LHCN-M2 (cell line): Measurements from ENCODE around the gene COL4A1. TPM values are rescaled to one million over a fixed set of nuclear protein-coding genes. Genes with fewer than 3 reads are reported as not detected.

ENCODE experiments used
- DNase-seq: peaks from one replicate; pipeline ENCODE4 v3.0.0-alpha.2; 2012; ENCODE audit warnings: low read depth
- total RNA-seq: library from RNA; depleted of rRNA; stranded (reverse); fragments of >200 nt; gene quantifications from 2 replicates; pipeline ENCODE4 v1.2.3, GENCODE V29; 2014

Gene COL4A1
- total RNA-seq, 1 experiment from 2014 or later: 68.5 TPM

DNA sequence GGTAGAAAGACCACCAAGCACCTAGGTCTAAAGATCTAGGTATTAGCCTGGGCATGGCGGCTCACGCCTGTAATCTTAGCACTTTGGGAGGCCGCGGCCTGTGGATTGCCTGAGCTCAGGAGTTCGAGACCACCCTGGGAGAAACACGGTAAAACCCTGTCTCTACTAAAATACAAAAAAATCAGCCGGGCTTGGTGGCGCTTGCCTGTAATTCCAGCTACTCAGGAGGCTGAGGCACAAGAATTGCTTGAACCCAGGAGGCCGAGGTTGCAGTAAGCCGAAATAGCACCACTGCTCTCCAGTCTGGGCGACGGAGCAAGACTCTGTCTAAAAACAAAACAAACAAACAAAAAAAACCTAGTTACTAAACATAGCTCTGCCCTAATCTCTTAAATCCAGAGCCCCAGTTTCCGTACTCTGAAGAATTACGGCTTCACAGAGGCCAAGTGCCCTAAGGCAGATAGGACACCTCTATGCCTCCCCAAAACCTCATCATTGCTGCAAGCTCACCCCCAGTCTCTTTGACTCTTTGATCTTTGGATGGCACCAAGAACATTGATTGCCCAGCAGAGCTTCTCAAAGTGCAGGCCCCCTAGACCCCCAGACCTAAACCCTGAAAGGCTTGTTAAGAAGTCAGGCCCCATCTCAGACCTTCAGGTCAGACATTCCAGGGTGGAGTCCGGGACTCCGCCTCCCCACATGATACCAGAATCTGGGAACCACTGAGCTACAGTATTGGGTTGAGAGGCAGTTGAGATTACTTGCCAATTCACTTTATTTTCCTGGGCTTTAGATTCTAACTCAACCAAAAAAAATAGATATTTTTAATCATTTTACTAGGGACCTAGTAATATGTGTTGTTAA lies 2.9 kb upstream of the COL4A1 start:
- DNase-seq: no peak

DNA sequence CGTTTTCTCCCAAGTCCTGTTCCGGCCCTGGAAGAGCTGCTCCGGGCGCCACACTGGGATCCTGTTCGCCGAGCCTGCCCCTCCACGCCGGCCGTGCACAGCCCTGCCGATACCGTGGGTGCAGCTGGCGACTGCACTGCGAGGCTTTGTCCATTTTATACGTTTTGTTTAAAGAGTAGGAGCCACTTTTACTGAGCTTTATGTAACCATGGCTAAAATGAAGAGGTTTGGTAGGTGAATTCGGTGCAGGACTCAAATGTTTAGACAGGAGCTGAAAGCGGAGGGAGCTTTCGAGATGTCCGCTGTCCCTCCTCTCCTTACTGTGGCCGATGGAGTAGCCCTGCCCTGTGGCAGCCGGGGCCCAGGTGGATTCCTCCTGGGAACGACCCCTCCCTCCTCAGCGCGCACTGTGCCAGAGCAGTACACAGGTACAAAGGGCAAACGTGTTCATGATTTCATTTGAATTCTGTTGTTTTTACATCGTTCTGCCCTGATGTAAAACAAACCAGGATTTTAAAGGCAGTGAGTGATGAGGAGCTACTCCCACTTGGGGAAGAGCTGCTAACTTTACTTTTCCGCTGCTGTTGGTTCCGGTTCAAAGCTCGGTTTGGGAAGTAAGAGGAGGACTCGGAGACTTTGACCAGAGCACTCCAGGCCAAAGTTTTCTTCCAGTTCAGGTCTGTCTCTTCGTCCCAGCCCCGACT lies 1.9 kb upstream of the COL4A1 start:
- no peak for DNase-seq

DNA sequence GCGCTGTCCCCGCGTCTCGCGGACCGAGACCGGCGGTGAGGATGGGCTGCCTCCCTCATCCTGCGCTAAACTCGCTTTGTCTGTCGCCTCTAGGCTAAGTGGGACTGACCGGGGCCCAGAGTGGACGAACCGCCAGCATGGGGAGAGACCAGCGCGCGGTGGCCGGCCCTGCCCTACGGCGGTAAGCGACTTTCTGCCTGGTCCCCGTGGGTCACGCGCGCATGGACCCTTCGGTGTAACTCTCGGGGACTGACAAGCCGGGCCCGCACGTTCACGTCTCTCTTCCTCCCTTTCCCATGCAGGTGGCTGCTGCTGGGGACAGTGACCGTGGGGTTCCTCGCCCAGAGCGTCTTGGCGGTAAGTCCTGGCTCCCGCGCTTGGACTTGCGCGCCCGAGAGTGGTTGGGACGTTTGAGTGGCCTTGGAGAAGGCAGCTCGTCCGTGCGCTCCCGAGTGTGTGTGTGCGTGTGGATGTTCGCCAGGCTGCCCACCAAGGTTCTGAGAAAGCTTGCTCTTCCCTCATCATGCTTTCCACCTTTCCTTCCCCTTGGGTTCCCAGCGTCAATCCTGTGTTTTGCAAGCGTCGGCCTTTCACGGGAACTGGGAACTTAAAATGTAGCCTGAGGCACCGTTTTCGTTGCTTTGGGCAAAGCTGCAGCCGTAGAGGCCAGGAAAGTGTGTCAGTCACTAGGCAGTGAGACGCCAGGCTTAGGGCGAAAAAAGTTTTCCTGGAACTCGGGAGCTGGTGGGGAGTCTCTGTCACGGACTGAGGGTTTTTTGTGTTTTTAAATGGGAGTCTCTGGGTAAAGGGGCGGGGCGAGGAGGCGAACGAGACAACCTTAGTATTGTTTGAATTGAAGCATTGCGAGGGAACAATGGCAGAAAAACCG lies 1.1 kb upstream of the COL4A1 start:
- DNase-seq: peak; percentile 65

DNA sequence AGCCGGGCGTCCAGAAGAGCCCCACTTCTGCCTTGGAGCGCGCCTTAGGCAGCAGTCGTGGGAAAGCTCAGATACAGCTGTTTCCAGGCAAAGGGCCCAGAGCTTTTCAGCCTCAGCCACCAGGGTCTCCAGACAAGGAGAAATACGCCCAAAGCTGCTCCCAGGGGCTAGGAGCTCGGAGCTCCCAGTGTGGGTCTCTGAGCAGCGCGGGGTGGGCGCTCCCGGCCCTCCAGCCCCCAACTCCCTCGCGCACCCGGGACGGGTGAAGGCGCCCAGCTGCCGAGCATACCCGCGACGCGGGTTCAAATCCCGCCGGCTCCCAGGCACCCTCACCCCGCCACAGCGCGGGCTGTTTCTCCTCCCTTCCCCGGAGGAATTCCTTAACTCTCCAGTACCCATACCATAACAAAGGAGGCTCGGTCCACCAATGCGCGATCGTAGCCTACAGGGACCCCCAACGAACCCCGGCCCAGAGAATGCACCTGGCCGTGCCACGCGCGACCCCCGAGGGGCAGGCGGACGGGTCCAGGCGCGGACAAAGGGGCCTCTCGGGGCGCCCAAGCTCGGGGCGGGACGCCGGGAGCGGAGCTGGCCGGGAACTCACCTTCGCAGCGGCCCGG lies 507 bp downstream of the COL4A1 start:
- peak; percentile 54 for DNase-seq

DNA sequence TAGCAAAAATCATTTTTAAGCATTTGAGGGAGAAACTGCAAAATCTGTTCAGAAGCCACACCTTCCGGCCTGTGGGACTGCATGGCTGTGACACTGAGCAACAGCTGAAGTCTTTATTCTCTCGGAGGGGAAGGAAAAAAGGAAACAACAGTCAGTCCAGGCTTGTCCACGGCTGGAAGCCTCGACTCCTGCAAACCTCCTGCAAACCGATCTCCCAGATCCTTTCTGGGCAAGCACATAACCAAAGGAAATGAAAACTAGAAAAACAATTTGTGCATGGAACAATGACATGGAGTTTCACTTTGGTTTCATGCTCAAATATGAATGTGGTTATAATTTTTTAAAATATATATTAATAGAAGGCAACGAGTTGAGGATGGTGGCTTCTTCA lies 1.0 kb downstream of the COL4A1 start:
- peak; percentile 79 for DNase-seq

DNA sequence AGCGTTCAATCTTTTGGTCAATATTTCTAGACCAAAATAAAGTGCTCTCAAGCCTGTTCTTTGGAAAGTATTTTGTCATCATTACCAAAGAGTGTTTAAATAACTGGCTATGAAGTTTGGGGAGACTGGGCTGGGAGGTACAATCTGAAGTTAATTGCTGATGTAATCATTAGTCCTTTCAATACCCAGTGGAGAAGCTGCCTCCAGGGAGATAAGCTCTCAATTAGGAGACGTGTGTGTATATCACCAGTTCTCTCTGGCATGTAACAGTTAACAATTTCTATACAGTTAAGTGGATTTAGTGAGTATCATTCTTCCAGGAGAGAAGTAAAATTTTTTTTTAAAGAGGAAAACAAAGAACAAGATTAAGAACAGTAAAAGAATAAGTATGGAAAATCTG lies 1.4 kb downstream of the COL4A1 start:
- peak; percentile 6 for DNase-seq

DNA sequence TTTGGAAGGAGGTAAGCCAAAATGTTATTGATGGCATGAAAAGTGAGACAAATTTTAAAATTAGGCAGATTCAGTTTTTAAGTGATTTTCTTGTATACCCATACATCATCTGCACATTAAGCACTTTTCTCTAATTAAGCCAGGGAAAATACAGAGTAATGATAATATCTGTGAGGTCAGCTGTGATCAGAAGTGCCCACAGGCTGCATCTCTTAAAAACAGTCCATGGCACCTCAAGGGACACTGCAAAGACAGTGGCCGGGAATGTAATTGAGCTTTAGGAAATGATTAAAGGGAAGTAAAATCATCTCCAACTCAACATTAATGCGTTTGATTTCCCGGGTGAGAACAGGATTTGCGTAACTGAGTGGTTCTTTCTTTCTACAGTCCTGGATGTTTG lies 2.0 kb downstream of the COL4A1 start:
- no peak for DNase-seq

DNA sequence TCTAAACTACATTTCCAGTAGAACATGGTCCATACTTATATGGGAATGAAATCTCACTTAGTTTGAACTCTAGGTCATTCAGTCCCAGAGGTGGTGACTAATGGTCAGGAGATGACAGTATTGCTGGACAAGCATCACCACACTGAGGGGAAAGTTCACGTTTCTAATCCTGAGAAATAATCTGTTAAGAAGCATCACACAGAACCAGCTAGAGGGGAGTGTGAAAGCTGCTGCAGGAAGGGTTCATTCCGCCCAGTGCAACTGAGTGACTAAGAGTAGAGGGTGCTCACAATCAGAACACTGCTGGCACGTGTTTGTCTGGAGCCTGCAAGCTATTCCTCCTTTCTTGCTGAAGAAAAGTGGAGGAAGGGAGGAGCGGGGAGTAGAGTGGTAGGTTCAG lies 2.7 kb downstream of the COL4A1 start:
- DNase-seq: peak; percentile 88

DNA sequence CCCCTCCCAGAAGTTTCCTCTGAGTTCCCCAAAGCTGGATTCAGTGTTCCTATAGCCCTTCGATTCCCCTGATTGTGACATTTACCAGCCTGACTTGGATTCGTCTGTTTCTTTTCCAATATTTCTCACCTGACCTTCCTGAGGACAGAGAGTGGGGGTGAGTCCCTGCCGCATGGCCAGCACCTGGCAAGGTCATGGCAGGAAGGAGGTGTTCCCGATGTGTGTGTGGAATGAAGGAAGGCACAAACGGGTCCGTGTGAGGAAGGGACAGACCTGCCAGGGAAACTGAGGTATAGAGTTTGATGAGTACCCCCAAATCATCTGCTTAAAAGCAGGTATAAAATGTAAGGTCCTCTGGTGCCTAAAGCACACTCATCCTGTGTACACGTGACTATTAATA lies 3.3 kb downstream of the COL4A1 start:
- no peak for DNase-seq

DNA sequence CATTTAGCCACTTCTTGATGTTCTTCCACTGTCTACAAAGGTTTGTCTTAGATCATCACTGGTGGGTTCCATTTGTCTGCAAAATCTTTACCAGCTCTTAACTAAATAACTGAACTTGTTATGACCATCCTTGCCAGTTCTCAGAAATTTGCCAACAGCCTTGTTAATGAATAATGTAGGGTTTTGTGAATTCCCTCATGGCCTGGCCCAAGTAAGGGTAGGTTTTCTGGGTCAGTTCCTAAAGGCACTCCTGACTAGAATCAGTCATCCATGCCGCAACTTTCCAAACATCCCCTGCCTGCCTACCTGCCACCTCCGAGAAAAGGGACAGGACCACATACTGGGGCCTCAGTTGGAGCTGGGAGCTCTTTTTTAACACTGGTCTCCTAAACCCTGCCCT lies 4.0 kb downstream of the COL4A1 start:
- DNase-seq: no peak

DNA sequence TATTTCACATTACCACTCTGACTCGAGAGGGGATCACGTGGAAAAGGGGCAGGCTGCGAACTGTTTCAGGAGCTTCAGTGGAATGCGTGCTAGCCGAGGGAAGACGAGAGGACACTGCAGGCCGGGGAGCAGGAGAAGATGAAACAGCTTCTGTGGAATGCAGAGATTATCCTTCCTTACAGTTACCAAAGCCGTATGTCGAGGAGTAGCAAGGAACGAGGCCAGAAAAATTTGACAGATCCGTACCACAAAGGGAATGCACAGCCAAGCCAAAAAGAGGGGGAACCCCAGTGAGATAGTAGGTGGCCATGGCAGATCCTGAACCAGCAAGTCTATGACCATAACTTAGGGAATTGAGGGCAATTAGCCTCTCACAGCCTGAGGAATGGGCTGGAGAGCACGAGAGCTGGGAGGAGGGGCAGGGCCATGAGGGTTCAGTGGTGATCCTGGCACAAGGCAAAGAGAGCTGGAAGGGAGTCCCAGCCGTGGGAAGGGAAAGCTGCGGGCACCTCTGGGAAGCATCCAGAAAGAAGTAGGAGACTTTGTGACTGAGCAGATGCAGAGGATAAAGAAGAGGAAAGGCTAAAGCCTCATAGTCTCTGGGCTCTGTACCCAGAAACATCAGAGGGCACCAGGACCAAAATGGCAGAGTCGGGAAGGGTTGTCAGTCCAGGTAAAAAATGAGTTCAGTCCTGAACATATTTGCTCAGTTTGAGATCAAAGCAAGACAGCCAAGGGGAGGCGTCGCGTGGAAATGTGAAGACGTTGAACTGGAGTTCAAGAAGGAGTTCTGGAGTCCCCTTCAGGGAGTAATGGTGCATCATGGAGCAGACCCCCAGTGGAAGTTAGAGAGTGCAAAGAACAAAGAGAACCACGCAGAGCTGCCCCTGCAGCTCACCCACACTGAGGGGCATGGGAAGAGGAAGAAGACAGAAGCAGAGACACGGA lies 5.1 kb downstream of the COL4A1 start:
- peak; percentile 85 for DNase-seq

DNA sequence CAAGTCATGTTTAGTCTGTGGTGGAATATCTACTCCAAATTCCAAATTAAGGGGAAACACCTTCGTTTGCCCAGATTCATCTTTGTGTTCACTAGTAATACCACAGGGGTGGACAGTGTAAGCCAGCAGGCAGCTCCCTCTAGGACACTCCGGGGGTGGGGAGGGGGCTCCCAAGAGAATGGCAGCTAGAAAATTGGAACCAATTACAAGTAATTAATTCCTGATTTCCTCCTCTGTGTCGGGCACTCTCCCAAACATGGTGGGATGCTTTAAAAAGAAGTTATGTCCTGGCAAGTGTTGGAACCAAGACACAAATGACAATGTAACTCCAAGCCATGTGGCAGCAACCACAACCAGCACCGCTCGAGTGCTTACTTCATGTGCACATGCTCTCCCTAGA lies 5.9 kb downstream of the COL4A1 start:
- no peak for DNase-seq

DNA sequence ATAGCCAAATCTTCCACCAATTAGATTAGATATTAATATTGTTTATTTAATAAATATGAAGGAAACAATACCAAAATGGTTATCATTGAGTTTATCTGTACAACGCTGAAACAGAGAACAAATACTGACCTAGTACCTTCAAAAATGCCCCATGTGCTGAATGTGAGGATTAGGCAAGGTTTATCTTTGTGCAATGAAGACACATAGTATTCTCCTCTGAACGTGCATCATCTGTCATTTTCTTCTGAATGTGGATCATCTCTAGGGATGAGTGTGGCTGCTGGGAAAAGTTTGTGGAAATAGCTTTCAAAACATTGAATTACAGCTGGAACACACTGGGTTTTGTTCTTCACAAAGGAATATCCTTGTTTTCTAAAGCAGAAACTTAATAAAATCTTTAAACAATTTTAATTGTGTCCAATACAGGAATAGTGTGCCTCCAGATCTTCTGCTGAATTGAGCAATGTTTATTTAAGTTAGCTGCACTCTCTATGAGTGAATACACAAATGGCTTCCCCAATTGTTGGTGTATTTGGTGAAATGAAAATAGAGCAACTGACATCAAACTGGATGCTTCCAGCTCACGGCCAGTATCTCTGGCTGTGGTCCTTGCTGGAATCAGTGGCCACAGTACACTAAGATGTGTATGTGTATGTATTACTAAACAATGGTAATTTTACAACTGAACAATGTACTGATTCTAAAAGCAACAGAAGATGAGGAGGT lies 6.7 kb downstream of the COL4A1 start:
- peak; percentile 23 for DNase-seq

DNA sequence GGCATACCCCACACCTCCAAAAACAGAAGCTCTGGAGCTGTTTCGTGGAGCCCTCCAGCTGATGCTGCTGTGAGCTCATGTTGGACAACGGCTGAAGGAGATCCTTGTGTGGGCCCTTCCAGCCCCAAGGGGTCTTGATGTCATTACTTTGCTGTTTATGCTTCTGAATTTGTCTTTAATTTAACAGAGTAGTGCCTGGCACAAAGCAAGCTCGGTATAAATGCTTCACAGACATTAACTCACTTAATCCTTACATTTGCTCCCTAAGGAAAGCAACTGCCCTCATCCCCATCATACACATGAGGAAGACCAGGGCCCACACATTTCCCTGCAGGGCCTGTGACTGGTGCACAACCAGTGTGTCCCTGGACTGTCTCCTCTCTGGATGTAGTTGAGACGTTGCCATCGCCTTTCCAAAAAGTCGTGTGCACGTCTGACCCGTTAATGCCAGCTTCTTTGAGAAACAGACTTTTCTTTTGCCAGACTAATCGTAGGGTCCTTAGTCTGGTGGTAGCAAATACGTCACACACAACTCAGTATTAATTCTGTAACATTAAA lies 7.6 kb downstream of the COL4A1 start:
- DNase-seq: no peak

DNA sequence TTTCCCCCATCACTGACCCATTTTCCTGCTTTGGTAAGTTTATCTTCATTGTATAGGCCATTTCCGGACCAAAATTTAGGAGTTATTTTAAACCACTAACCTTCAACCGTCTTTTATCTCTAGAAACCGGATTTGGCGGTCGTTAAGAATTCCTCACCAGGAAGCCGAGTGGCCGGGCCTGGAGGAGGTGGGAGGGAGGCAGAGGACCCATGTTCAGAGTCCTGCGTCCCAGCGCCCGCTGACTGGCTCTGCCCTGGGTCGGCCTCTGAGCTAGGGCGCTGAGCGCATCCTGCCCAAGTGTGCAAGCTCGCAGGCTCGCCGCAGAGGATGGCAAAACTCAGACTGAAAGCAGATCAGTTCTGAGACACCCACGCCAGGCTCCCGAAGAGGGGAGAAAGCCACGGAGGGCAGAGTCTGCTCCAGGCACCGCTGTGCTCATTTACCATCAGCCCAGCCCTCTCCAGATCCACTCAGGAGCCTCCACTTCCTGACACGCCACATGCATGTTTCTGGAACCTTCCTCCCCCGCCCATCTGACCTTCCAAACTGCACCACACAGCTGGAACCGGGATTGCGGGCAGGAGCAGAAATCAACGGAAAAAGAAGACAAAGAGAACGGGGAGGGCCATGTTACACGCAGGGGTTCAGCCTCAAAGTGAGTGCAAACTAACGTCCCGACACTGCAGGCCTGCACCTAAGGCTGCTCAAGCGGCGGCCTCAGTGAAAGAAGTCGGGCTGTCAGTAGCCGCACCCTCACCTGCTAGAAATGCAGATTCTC lies 8.3 kb downstream of the COL4A1 start:
- no peak for DNase-seq

DNA sequence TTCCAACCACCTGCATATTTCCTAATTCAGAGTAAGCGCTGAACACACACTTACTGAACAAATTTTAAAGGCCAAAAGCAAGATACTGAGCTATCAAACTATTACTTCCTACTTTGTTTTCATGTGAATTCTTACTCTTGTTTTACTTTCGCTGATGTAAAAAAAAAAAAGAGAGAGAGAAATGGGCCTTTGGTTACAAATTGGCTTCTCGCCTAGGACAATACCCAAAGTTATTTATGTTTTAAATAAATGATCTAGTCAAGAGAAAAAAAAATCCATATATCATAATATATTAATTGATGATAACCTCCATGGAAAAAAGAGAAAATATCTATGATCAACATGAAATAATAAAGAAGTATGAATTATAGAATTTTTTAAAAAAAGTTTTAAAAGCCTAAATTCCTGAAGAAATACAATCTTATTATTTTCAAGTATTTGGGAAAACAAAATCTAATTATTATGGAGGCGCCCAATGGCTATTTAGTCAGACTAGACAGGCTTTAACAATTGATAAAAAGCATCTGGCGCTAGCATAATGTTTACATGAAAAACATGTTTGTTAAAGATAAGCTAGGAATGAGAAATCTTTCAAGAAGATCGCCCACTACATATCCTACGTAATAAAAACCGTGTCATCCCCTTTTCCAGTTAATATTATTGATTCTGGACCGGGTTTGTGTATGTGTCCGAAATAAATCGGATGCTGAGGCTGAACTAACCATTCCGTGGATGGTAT lies 9.0 kb downstream of the COL4A1 start:
- no peak for DNase-seq

DNA sequence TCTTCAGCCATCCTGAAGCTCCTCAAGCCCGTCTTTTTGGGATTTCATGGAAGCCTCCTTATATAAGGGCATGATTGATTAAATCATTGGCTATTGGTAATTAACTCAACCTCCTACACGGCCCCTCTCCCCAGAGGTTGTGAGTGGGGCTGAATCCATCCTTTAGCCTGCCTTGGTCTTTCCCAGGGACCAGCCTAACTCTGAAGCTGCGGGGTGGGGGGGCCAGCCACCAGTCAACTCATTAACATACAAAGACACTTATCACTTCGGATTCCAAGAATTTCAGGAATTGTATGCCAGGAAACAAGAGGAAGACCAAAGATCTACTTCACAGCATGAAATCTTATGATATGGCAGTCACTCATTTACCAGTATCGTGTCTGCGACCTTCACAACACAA lies 9.9 kb downstream of the COL4A1 start:
- DNase-seq: no peak

DNA sequence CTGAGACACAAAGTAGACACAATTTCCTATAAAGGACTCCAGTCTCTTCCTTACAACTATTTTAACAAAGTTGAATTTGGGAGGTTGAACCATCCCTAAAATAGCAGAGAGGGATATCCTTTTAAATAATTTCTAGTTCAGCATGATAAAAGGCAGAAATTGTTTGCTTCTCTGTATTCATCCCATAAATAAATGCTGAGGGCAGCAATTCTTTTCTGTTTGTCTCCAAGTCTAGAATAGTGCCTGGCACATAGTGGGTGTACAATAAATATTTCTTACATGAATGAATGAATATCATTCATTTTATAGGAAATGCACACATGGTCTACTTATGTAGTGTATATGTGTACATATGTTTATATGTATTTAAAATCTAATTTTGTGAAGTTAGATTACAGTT lies 12.3 kb downstream of the COL4A1 start:
- no peak for DNase-seq
